ENCODE data around the gene RPL10A. TPM values are rescaled to one million over a fixed set of nuclear protein-coding genes. Genes with fewer than 3 reads are reported as not detected.
A peak's percentile ranks its signal among the peaks of the same experiment; 100 is the strongest.
"Not testable (repeated sequence)": the region's sequence is repeated elsewhere in the genome, so short reads cannot be mapped to it uniquely, and the experiment has no call there.

The RPL10A gene
- total and polyA plus RNA-seq, 11 donors = 356 to 1,412 (median 532) TPM

GRCh38 chr6:35512740-35513139, 44.5 kb downstream of the RPL10A start, which contains the start of gene TULP1:
TSS of gene TULP1 (minus strand) at chr6:35512896. CDS start at chr6:35512858, 38 bp downstream.
- no peak for TF ChIP-seq CTCF (IDR thresholded peaks at IDR 0.05)
- no peak for TF ChIP-seq POLR2A (IDR thresholded peaks at IDR 0.05)
- ATAC-seq (no peak), DNase-seq (no peak)
- no peaks in the 10 kb centered on the region for H3K9me3 ChIP-seq
- intact Hi-C loops (cut with DNase I) = loop anchor here in 1 of 10 donors (10.0 kb wide), 1 partner anchor 132 kb away; no protein-coding TSS in a partner anchor
- no peak within 1 kb of the TSS for H3K27ac ChIP-seq
- H3K27me3 ChIP-seq = peaks cover 0 to 36% (median 7%) of the 10 kb centered on the region in 9 donors
- peaks cover 0 to 11% (median 0%) of the 10 kb centered on the region in 12 donors for H3K4me1 ChIP-seq
- WGBS, 4 donors = 82 to 85% (median 83%) methylated on average over 10 of the region's 10 CpGs
- no peaks in the 10 kb centered on the region for H3K36me3 ChIP-seq
- peak within 1 kb of the TSS in 7 of 12 donors; percentile 3 to 34 (median 24) for H3K4me3 ChIP-seq

GRCh38 chr6:35514587-35514986, 46.4 kb downstream of the RPL10A start:
- Histone ChIP-seq H3K4me1 (peaks cover 0 to 11% (median 0%) of the 10 kb centered on the region in 12 donors), H3K27ac (no peak overlapping the region), H3K4me3 (no peak overlapping the region), H3K9me3 (no peaks in the 10 kb centered on the region), H3K36me3 (no peaks in the 10 kb centered on the region), H3K27me3 (peaks cover 0 to 30% (median 7%) of the 10 kb centered on the region in 9 donors)
- DNase-seq (no peak), ATAC-seq (no peak)
- TF ChIP-seq POLR2A (IDR thresholded peaks at IDR 0.05) = no peak
- TF ChIP-seq CTCF (IDR thresholded peaks at IDR 0.05) = no peak
- 82 to 88% (median 83%) methylated on average over 4 of the region's 4 CpGs for WGBS, 4 donors
- intact Hi-C loops (cut with DNase I) = loop anchor here in 1 of 10 donors (10.0 kb wide), 1 partner anchor 130 kb away; no protein-coding TSS in a partner anchor

- H3K27ac ChIP-seq, H3K4me3 ChIP-seq, ATAC-seq, DNase-seq, H3K9me3 ChIP-seq, H3K36me3 ChIP-seq: not testable (repeated sequence)
- WGBS, 4 donors = 73 to 86% (median 78%) methylated on average over 6 of the region's 6 CpGs
- intact Hi-C loops (cut with DNase I) = loop anchor here in 1 of 10 donors (10.0 kb wide), 1 partner anchor 129 kb away; no protein-coding TSS in a partner anchor
- H3K4me1 ChIP-seq = peaks cover 0 to 11% (median 0%) of the 10 kb centered on the region in 12 donors
- peaks cover 0 to 19% (median 7%) of the 10 kb centered on the region in 9 donors for H3K27me3 ChIP-seq
These were observed 47.7 kb downstream of the RPL10A start for GRCh38 chr6:35515939-35516338.

GRCh38 chr6:35516712-35517111, 48.5 kb downstream of the RPL10A start:
- ATAC-seq (no peak), DNase-seq (no peak)
- H3K4me3 ChIP-seq = no peak overlapping the region
- H3K27me3 ChIP-seq = peaks cover 0 to 11% (median 0%) of the 10 kb centered on the region in 9 donors
- no peaks in the 10 kb centered on the region for H3K9me3 ChIP-seq
- intact Hi-C loops (cut with DNase I) = loop anchor here in 1 of 10 donors (10.0 kb wide), 1 partner anchor 128 kb away; no protein-coding TSS in a partner anchor
- no peaks in the 10 kb centered on the region for H3K36me3 ChIP-seq
- no peak overlapping the region for H3K27ac ChIP-seq
- H3K4me1 ChIP-seq = peaks cover 0 to 5% (median 0%) of the 10 kb centered on the region in 12 donors
- TF ChIP-seq CTCF (IDR thresholded peaks at IDR 0.05) = no peak
- no peak for TF ChIP-seq POLR2A (IDR thresholded peaks at IDR 0.05)
- 62 to 79% (median 72%) methylated on average over 6 of the region's 6 CpGs for WGBS, 4 donors

GRCh38 chr6:35517978-35518377, 49.8 kb downstream of the RPL10A start:
- ATAC-seq, H3K27me3 ChIP-seq, DNase-seq, H3K4me1 ChIP-seq, H3K9me3 ChIP-seq, H3K27ac ChIP-seq, H3K4me3 ChIP-seq, H3K36me3 ChIP-seq: not testable (repeated sequence)
- 71 to 79% (median 77%) methylated on average over 7 of the region's 7 CpGs for WGBS, 4 donors
- intact Hi-C loops (cut with DNase I) = loop anchor here in 1 of 10 donors (10.0 kb wide), 1 partner anchor 127 kb away; no protein-coding TSS in a partner anchor
